GM10248 (cell line): ENCODE measurements around the gene SEC22C.

Source experiments
- CTCF ChIA-PET: fragments of 300-600 bp; sonication (Branson Sonifier 250); formaldehyde crosslinking; extraction: SDS; loops from one replicate; lab custom pipeline; 2021; ENCODE audit warnings: antibody characterized with exemption; lab: Yijun Ruan, JAX
- POLR2A ChIA-PET: fragments of 350-650 bp; sonication (Branson Sonifier 250); formaldehyde crosslinking; extraction: SDS; loops from one replicate; lab custom pipeline; 2020; ENCODE audit warnings: antibody characterized with exemption; lab: Yijun Ruan, JAX
- DNase-seq: peaks from one replicate; pipeline ENCODE4 v3.0.0; 2012; ENCODE audit errors: extremely low spot score
- CTCF ChIP-seq: IDR thresholded peaks from 2 replicates; pipeline ENCODE4 v1.5.1; 2012; ENCODE audit warnings: mild to moderate bottlenecking, low read depth; ENCODE audit errors: extremely low read depth, missing control alignments, control extremely low read depth

Gene SEC22C

GRCh38 chr3:42509111-42509510 lies 72.7 kb downstream of the SEC22C start:
- no peak for DNase-seq
- POLR2A ChIA-PET, result no interaction called here
- CTCF ChIA-PET, result interaction anchor here (0.7 kb wide), 2 partner anchors 26 to 28 kb away, joined by 3 read pairs; no protein-coding TSS in a partner anchor
- no peak for TF ChIP-seq CTCF

GRCh38 chr3:42508562-42508961 lies 73.2 kb downstream of the SEC22C start:
- no peak for DNase-seq
- POLR2A ChIA-PET, result no interaction called here
- CTCF ChIA-PET, result no interaction called here
- no peak for TF ChIP-seq CTCF

GRCh38 chr3:42507761-42508335 lies 73.9 kb downstream of the SEC22C start:
- ChIA-PET CTCF (no interaction called here), POLR2A (no interaction called here)
- no peak for DNase-seq
- TF ChIP-seq CTCF, result no peak

GRCh38 chr3:42507252-42507651 lies 74.5 kb downstream of the SEC22C start:
- ChIA-PET POLR2A (no interaction called here), CTCF (no interaction called here)
- TF ChIP-seq CTCF, result no peak
- no peak for DNase-seq

GRCh38 chr3:42505849-42506410 lies 75.8 kb downstream of the SEC22C start:
- CTCF ChIA-PET, result no interaction called here
- DNase-seq, result no peak
- POLR2A ChIA-PET, result no interaction called here
- no peak for TF ChIP-seq CTCF

GRCh38 chr3:42505128-42505848 lies 76.5 kb downstream of the SEC22C start:
- DNase-seq, result no peak
- POLR2A ChIA-PET, result no interaction called here
- CTCF ChIA-PET, result no interaction called here

More at GRCh38 chr3:42505128-42505848, 76.5 kb downstream of the SEC22C start:
- no peak for TF ChIP-seq CTCF
